Eye (tissue), 1 donor: ENCODE data around the gene CLN5.
A peak's percentile ranks its signal among the peaks of the same experiment; 100 is the strongest.

Experiments
- DNase-seq: peaks from one replicate; pipeline ENCODE4 v3.0.0-alpha.2; 2015

CLN5 gene

DNA sequence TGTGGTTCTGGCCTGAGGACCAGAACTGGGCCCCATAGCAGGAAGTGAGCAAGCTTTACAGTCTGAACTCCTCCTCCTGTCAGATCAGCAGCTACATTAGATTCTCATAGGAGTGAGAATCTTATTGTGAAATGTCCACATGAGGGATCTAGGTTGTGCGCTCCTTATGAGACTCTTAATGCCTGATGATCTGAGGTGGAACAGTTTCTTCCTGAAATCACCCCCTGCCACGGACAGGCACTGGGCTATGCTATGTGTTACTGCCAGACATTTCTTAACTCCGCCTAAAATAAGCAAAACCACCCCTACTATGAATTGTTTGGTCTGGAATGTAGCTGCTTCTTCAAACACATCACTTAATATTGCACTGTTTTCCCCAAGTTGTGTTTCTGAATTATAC is 30.5 kb downstream of the CLN5 start:
- no peak for DNase-seq

DNA sequence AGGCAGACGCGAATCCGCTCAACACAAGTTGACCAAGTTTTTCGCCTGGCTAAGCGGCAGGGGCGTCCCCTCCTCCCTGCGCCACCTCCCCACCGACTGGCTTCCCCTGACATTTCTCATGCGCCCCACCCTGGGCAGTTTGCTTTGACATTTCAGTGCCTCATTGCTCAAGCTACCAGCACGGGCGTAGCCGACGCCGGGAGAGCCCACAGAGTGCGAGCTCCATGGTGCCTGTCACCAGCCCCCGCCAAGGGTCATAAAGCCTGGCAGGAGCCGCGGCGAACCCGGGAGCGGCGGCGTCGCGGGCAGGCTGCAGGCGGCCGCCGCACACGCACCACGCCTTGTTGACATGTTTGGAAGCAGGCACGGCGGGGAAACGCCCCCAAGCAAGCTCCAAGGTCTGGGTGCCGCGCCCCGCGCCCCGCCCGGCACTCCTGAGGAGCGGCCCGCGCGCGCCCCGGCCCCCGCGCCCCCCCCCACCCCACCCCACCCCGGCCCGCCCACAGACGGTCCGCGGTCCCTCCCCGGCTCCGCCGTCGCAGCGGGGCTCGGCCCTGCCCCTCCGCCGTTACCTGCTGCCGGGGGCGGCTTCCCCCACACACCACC is 34.5 kb downstream of the CLN5 start:
- peak; percentile 82 for DNase-seq

DNA sequence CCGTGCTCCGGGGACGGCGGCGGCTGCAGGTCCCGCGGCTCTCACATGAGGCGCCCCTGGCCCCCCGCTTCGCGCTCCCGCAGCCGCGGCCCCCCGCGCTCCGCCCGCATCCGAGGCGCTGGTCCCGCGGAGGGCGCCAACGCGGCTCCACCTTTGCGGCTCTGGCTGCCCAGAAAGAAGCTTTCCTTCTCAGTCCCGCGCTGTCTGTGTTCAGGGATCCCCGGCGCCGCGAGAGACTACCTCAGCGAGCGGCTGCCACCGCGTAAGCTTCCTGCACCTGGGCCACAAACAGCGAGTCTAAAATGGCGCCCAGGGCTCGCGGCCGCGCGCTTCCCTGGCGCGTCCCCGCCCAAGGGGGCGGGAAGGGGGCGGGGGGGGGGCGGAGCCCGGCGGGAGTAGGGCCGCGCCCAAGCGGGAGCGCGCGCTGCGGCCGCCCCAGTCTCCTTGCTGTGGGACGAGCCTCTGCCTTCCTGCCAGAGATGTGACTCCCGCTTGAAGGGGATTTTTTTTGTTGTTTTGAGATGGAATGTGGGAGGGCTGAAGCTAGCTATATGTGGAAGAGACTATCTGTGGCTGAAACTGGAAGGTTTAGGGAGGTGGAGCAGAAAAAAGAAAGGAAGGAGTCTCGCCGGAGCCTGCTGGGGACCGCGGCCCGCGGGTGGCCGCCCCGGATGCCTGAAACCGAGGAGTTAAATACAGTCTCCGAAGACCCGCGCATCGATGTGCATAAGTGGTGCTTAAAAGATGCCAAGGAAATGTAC is 35.2 kb downstream of the CLN5 start, which contains the start of gene FBXL3:
TSS of gene FBXL3 (minus strand) at position 299 of the 761 bp plus-strand sequence. CDS start 5,299 bp downstream, outside the sequence.
- DNase-seq: peak; percentile 96

DNA sequence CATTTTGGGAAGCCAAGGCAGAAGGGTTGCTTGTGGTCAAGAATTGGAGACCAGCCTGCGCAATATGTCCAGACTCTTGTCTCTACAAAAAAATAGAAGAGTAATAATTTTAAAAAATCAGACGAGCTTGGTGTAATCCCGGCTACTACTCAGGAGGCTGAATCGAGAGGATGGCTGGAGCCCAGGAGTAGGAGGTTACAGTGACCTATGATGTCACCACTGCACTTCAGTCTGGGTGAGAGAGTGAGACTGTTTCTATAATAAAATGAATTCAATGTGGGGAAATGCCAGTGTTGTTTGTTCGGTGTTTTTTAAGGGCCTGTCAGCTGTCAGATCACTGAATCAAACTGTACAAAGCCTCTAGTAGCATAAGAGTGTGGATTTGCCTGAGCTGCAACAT is 36.3 kb downstream of the CLN5 start:
- DNase-seq: peak; percentile 24

DNA sequence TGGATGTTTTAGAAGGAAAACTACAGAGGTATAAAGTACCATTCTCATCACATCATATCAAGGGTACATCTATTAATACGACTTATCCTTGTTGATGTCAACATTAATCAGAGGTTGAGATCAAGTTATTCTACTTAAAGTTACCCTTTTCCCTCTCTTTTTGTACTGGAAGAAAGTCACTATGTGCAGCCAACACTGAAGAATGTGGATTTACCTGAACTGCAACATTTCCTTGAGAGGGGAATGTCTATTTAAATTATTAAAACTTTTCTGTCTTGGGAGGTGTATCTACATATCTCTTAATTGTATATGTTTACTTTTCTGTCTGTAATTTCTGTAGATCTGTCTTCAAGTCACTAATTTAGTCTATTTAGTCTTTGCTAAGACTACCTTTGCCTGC is 37.6 kb downstream of the CLN5 start:
- DNase-seq: no peak

DNA sequence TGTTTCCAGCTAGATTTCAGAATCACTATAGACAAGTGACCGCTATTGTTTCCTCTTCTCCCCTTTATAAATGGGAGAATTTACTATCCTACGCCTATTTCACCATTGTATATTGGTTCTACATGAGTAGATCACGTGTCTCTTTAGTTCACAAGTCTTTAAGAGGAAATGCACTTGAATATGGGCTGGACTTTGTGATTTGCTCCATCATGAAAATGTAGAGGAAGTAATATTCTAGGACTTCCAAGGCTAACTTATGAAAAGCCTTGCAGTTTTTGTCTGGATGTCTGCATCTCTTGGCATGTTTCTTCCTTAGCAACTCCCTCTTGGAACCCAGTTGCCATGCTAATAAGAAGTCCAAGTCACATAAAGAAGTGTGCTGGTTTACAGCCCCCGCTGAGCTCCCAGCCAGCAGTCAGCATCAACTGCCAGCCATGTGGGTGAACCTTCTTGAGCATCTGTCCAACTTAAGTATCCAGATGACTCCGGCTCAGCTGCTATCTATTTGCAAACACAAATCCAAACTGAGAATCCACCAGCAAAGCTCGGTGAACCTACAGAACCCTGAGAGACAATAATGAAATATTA is 39.9 kb downstream of the CLN5 start:
- no peak for DNase-seq

DNA sequence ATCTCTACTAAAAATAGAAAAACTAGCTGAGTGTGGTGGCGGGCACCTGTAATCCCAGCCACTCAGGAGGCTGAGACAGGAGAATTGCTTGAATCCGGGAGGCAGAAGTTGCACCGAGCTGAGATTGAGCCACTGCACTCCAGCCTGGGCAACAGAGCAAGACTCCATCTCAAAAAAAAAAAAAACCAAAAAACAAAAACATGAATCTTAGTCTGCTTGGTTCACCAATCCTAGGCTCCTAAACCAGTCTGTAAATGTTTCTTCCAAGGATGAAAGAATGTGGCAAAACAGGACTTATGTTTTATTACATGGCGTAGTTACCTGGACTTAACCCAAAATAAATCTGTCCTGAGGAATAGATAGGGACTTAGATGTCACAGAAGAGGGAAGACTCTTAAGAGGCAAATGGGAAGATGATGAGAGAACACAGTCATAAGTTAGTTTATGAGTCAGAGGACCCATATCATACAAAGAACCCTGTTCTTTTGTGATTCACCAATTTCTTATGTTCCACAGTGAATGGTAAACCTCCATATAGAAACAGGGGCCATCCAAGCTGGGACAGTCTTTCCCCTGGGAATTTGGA is 41.9 kb downstream of the CLN5 start:
- no peak for DNase-seq

DNA sequence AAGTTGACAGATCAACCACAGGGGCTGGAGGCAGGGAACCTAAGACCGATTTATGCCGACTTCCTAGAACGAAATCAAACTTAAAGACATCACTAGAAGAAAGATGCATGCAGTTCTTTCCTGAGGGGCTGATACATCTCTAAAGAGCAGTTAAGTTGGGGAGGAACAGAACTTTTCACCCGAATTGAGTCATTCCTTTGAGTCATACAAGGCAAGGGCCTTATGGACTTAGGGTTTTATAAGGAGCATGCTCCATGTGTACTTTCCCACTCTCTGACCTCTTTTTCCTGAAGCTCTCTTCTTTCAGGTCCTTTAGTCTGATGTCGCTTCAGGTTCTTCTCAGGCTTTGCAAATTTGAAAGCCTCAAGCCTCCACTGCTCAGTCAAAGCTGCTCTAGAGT is 43.0 kb downstream of the CLN5 start:
- no peak for DNase-seq

DNA sequence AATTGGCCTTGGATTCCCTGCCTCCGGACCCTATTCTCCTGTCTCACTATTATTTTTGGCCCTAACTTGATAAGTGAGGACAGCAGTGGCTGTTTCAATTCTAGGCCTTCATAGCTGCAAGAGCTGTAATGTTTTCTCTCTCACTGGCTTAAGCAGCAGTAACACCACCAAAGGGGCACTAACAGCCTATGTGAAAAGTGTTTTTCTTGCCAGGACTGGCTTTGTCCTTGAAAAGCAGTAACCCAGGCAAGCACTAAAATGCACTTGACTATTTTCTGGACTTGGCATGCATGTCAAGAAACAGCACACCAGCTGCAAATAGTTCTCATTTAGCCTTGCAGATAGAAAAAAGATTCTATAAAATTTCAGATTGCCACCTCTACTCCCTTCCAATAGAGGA is 44.4 kb downstream of the CLN5 start:
- no peak for DNase-seq

DNA sequence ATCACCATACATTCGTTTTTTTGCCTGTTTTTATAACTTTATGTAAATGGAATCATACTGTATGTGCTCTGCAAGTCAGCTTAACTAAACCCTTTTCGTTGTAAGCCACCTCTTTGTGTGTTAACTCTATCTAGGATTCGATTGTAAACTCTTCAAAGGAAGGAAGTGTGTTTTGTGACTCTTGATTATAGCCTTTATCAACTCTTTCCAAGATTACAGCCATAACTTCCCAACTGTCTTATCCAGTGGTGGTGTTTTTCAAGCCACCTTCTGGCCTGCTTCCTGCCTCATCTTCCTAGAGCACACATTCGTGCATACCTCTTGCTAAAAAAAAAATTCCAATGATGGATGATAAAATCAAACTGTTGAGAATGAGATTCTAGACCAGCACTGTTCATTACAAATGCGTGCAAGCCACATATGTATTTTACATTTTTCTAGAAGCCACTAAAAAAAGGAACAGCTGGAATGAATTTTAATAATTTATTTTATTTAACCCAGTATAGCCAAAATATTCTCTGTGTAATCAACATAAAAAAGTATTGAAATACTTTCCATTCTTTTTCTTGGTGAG is 47.1 kb downstream of the CLN5 start:
- no peak for DNase-seq

DNA sequence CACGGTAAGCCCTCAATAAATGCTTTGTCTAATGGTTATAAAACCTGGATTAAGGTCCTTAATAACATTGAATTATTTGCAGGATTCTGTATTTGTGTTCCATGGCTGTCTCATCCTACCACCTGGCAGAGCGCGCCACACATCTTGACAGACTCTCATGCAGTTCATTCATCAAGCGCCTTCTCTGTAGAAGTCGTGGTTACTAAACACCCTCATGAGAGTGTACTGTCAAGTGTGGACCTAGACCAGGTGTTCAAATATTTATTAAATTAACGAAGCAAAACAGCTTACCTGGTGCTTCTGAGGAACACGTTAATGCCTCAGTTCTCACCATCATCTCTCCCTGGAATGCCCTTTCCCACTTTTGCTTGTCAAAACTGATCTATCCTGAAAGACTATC is 48.2 kb downstream of the CLN5 start:
- no peak for DNase-seq

DNA sequence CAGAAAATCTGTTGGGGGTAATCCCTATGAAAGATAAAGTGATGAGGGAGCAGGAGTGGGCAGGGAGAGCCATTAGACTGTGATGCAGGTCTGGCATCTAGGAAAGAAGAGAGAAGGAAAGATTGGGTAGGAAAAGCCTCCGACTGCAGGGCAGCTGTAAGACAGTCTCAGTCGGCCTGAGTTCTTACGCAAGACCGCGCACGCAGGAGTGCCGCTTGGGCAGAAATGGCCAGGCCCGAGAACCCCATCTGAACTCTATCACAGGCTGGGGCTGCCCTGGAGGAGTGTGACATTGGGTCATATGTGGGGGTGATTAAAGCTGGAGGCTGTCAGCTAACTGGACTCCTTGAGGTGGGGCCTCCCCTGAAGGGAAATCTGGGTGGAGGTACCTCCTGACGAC is 49.0 kb downstream of the CLN5 start:
- no peak for DNase-seq

DNA sequence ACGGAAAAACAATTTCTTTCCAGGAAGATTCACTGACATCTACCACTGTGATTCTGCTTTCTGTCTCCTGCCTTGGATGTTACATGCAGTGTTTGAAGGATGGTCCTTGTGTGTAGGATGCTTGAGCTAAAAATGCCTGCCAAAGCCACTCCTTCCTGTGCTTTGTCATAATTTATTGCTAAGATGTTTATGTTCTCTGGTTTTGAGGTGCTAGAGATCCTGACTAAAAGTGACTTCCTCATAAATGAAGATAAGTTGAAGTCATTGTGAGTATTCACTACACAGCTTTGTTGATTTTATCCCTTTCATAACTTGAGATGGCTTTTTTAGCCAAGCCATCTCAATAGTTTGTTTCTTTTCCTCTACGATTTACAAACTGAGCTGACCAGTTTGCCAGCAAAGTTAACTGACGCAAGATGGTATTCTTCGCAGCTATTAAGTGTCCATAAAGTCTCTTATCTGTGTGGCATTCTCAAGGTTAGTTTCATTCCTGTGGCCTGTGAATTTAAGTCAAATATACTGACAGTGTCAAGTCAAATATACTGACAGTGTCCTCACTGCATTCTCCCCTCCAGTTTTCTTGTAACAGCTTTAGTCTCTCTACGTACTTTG is 50.8 kb downstream of the CLN5 start:
- no peak for DNase-seq

DNA sequence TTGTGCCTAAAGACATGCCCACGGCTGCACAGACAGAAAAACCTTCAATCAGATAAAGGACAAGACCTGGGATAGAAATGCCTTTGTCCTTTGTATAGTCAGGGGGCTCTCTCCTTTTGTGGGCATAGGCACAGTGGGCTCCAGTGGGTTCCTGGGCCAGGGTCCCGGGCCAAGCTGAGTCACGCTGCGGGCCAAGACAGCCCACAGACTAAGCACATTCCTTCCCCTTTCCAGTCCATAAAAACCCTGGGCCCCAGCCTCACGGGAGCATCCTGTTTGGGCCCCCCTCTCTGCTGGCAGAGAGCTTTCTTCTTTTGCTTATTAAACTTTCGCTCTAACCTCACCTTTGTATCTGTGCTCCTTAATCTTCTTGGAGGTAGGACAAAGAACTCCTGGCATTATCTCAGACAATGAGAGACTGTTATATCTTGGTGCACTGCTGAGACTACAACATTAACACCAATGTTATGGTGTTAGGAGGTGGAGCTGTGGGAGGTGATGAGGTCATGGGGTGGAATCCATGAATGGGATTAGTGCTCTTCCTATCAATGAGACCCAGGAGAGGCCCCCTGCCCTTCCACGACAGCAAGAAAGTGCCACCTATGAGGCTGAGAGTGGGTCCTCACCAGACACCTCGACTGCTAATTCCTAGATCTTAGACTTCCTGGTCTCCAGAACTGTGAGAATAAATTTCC is 55.9 kb downstream of the CLN5 start:
- DNase-seq: no peak

DNA sequence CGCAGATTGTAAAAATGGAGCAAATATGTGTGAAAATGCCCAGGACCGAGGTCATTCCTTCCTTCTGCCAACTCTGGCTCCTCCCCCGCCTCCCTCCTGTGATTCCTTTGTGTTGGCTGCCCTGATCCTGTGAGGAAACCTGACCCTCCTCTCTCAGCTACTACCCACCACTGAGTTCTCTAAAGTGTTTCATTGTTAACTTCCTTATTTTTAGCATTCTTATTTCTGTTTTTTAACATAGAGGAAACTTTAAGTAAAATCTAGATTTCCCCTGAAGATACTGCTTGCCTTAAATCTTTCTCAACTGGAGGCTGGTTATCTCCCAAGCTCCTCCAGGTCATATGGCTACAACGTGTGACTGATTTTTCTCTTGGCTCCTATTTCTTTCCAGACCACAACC is 56.8 kb downstream of the CLN5 start:
- DNase-seq: no peak

DNA sequence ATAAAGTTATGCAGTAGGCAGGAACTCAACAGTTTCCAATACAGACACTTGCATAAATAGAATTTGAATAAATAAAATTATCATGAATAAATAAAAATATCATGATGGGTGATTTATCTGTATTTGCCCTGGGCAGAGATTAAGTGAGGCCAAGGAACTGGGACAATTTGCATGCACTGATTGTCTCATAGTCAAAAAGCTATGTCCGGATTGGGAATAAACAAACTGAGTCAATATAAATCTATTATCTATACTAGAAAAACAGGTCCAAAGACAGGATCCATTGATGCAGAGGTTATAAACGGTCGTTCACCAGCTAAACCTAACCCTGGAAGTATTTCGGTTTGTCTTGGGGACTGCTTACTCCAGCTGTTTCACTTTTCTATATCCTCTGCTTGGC is 61.3 kb downstream of the CLN5 start:
- no peak for DNase-seq
